GM23338 (cell line): ENCODE results near the gene LRP11.

ENCODE experiments used
- CTCF ChIP-seq, 2 experiments: fragments of 200-600 bp in 1 of 2; sonication (generic) in 1 of 2; conservative IDR thresholded peaks; 2 replicates each; pipeline versions ENCODE4 v1.5.1 to v1.6.1; 2016 to 2017; ENCODE audit warnings: antibody characterized with exemption in 2 of 2, low read depth in 2 of 2, mild to moderate bottlenecking in 2 of 2, moderate library complexity in 1 of 2
- POLR2AphosphoS5 ChIP-seq: IDR thresholded peaks from 2 replicates; pipeline ENCODE4 v1.6.1; 2016; ENCODE audit warnings: antibody characterized with exemption, low read depth

- TF ChIP-seq CTCF (conservative IDR thresholded peaks at IDR 0.05; ENCODE audit: low read depth in 2 of 2) (no peak), POLR2AphosphoS5 (no peak)
Measured at GRCh38 chr6:149905911-149906371, 41.8 kb upstream of the LRP11 start.
